SU-DHL-6 (cell line): ENCODE data around the gene AKNA.

Experiments
- EZH2phosphoT487 ChIP-seq: fragments of 200-600 bp; sonication (generic), shearing (Covaris generic); conservative IDR thresholded peaks from 2 replicates; pipeline ENCODE4 v1.6.1; 2018; ENCODE audit warnings: mild to moderate bottlenecking, antibody characterized with exemption, low read length, moderate library complexity, mixed read lengths
- TF ChIP-seq, protein P1 (sequence below): fragments of 200-600 bp; sonication (generic); IDR thresholded peaks from one replicate; pipeline ENCODE4 v1.5.1; 2017; ENCODE audit warnings: antibody characterized with exemption, mild to moderate bottlenecking, low read length, moderate library complexity; ENCODE audit not compliant: insufficient read depth, poor library complexity, severe bottlenecking

DNA sequence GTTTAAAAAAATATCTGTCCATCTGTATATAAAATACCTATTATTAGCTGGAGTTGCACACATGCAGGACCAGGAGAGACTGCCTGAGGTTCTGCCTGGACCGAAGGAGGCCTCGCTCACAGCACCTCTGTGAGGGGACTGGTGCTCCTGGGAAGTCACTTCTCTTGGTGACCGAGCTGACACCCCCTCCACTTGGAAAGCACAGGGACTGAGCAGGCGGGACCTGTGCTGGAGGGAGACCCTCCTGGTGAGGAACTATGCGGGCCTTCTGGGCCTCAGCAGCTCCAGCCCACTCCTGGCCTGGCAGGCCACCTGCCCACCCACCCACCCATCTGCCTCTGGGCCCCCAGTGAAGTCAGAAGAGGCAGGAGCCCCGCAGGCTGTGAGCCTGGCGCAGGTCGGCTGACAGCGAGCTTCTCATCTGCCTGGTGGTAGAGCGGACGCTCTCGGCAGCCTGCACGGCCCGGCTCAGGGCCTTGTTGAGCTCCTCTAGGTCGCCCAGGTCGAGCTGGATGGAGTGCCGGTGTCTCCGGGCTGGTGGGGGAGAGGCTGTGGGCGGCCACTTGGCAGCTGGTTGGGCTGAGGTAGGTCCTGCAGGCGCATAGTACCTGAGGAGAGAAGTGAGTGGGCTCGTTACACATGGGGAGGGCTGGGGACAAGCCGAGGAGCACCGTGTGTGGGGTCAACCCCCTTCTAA lies 50.9 kb downstream of the AKNA start:
- TF ChIP-seq, protein P1, sequence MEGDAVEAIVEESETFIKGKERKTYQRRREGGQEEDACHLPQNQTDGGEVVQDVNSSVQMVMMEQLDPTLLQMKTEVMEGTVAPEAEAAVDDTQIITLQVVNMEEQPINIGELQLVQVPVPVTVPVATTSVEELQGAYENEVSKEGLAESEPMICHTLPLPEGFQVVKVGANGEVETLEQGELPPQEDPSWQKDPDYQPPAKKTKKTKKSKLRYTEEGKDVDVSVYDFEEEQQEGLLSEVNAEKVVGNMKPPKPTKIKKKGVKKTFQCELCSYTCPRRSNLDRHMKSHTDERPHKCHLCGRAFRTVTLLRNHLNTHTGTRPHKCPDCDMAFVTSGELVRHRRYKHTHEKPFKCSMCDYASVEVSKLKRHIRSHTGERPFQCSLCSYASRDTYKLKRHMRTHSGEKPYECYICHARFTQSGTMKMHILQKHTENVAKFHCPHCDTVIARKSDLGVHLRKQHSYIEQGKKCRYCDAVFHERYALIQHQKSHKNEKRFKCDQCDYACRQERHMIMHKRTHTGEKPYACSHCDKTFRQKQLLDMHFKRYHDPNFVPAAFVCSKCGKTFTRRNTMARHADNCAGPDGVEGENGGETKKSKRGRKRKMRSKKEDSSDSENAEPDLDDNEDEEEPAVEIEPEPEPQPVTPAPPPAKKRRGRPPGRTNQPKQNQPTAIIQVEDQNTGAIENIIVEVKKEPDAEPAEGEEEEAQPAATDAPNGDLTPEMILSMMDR, result no peak
- TF ChIP-seq EZH2phosphoT487, result no peak
